Measurements from ENCODE around the gene PNP.

Gene PNP

DNA sequence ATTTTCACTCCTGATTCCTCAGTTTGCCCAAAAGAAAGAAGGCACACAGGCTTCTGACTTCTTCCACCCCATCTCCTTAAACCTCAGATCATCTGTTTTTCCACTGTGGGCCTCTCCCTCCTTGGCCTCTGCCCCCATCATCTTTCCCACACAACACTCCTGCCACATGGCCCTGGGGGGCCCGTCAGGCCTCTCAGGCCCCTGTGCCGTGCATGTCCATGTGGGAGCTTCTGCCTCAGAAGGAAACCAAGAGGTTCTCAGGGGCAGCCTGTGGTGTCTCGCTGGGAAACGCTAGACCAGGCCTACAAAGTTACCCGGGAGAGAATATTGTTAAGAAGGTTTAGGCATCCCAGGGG, 41.2 kb upstream of the PNP start:
- TF ChIP-seq, protein P1, sequence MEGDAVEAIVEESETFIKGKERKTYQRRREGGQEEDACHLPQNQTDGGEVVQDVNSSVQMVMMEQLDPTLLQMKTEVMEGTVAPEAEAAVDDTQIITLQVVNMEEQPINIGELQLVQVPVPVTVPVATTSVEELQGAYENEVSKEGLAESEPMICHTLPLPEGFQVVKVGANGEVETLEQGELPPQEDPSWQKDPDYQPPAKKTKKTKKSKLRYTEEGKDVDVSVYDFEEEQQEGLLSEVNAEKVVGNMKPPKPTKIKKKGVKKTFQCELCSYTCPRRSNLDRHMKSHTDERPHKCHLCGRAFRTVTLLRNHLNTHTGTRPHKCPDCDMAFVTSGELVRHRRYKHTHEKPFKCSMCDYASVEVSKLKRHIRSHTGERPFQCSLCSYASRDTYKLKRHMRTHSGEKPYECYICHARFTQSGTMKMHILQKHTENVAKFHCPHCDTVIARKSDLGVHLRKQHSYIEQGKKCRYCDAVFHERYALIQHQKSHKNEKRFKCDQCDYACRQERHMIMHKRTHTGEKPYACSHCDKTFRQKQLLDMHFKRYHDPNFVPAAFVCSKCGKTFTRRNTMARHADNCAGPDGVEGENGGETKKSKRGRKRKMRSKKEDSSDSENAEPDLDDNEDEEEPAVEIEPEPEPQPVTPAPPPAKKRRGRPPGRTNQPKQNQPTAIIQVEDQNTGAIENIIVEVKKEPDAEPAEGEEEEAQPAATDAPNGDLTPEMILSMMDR (IDR thresholded peaks at IDR 0.05; ENCODE audit: low read depth, low read length, missing control alignments): no peak
- no peak for DNase-seq (ENCODE audit: low read depth)
- 0 out of 2 replicates have a peak overlapping the region, but pooled peaks have one; percentile 4 for H3K4me3 ChIP-seq (ENCODE audit: low read depth, low read length)

DNA sequence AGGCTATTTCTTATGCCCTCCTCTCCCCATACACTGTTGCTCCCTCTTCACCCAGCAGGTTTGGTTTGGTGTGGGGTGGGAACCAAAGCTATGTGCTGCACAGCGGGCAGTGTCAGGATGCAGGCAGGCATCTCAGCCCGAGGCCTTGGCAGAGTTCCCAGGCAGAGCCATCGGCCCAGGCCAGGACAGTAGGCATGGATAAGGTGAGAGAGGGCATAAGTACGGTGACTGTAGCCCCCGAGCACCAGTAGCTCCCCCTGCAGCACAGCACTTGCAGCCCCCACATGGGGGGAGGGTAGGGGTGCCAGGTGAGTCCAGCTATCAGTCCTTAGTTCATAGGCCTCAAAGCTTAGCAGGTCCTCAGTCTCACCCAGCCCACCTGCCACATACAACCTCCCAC, 40.4 kb upstream of the PNP start:
- H3K4me3 ChIP-seq (ENCODE audit: low read depth, low read length): no peak overlapping the region
- no peak for DNase-seq (ENCODE audit: low read depth)
- TF ChIP-seq, protein P1 (IDR thresholded peaks at IDR 0.05; ENCODE audit: low read depth, low read length, missing control alignments): no peak

DNA sequence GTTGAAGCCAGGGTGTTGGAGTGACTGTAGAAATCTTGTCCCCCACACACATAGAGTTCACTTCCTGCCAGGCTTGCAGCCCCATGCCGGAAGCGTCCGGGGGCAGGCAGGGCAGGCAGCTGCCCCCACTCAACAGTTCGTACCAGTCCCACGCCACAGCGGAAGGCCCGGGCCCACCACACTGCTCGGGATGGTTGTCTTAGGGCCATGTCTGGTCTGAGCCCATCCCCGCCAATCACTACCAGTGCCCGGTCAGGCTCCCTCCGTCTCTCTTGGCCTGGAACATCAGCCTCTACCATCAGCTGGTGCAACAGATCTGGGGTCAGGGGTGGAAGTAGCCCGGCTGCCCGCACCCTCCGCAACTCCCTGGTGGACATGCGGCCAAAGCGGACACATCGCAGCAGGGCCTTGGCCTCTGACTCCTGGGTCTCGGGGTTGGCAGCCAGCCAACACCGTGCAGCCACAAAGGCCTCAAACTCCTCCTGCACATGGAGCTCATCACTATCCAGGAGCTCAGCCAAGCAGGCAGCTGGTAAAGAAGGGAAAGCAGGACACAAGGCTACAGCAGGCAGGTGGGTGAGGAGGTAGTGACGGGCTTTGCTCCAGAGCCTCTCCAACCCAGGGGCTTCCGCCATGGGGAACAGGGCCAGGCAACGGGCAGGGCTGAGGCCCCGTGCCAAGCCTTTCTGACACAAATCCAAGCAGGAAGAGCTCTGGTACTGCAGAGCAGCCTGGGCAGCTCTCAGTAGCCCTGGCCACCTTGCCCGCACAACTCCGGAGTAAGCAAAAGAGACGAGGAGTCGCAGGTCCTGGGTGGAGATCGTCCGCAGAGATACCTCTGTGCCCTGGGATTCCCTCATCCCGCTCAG, 39.2 kb upstream of the PNP start:
- TF ChIP-seq, protein P1 (IDR thresholded peaks at IDR 0.05; ENCODE audit: low read depth, low read length, missing control alignments): no peak
- no peak for DNase-seq (ENCODE audit: low read depth)
- no peak overlapping the region for H3K4me3 ChIP-seq (ENCODE audit: low read depth, low read length)

DNA sequence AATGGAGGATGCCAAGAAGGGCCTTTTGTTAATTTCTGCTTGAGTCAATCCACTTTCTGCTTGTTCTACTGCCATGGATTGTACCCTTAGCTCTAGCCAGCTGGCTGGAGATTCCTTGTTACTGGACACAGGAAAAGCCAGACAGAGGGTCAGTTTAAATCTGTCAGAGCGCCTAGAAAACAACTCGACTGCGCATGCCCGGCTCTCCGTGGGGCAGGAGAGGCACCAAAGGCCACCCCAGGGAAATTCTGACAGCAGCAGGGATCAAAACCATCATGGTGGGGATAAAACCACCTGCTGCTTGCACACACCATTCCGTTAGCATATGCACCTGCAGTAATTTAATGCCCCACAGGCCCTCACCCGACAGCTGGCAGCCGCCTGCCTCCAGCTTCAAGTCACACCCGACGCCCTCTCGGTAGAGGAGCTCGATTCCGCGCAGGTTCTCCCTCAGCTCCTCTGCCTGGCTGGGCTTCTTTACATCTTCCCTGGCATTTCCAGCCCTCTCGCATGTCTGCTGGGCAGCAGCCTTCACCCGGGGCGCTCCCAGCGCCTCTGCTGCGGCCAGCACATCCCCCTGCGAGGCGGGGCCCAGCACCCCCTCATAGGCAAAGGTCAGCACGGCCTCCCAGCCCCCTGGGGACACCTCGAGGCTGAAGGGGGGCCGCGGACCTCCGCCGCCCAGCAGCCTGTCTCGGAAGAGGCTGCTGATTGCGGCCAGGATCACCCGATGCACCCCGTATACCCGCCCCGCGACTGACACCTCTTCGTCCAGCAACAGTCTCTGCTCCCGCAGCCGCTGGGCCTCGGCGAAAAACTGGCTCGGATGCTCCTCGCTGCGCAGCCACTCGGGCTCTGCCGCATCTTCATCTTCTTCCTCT, 34.3 kb upstream of the PNP start:
- TF ChIP-seq, protein P1 (IDR thresholded peaks at IDR 0.05; ENCODE audit: low read depth, low read length, missing control alignments): no peak
- H3K4me3 ChIP-seq (ENCODE audit: low read depth, low read length): no peak overlapping the region
- DNase-seq (ENCODE audit: low read depth): no peak

DNA sequence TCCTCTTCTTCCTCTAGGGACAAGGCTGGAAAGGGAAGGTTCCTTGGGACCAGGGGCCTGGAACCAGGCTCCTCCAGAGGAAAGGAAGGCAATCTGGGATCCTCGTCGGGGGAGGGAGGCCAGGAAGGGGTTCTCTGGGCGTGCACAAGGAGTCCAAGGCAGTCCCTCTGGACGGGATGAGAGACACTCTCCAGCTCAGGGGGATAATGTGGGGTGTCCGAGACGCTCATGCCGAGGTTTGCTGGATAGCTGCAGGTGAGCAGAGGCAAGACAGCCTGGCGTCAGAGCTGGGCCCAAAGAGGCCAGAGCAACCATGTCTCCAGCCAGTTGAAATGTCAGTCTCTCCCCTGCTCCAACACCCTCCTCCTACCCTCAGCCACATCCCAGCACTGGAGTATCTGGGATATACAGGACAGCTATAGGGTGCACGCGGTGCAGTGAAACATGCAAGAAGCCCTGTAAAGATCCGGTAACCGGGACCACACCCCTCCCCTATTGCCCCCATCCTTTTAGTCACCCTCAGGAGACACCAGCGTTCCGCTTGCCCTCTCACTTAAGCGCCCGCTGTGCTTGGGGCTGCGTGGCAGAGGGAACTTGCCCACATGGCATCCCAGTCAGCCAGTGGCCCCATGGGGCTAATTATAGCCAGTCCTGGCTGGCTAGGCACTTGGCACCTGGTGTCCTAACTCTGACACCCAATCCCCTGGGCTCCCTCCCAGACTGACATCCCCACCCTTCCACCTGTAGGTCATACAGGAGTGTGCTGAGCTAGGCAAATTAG, 33.4 kb upstream of the PNP start, which contains the start of gene KLHL33:
Gene KLHL33, minus strand, starts transcription at position 585 of the 781 bp plus-strand sequence. Its CDS starts 355 bp downstream, at position 230.
- TF ChIP-seq, protein P1 (IDR thresholded peaks at IDR 0.05; ENCODE audit: low read depth, low read length, missing control alignments): no peak
- DNase-seq (ENCODE audit: low read depth): no peak
- H3K4me3 ChIP-seq (ENCODE audit: low read depth, low read length): no peak within 1 kb of the TSS

DNA sequence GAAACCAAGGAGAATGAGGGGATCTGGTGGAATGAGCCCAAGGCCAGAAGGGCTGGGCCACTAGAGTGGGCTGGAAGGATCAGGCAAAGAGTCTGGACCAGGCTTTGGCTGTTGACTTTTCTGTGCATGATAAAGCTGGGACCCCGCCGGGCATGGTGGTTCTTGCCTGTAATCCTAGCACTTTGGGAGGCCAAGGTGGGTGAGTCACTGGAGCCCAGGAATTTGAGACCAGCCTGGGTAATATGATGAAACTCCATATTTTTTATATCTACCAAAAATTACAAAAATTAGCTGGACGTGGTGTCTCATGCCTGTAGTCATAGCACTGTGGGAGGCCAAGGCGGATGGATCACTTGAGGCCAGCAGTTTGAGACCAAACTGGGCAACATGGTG, 32.8 kb upstream of the PNP start:
- no peak overlapping the region for H3K4me3 ChIP-seq (ENCODE audit: low read depth, low read length)
- TF ChIP-seq, protein P1 (IDR thresholded peaks at IDR 0.05; ENCODE audit: low read depth, low read length, missing control alignments): no peak
- DNase-seq (ENCODE audit: low read depth): no peak

Measured in GM12864 (cell line).